WTC11 (cell line): ENCODE data around the gene CYP19A1. TPM values are rescaled to one million over a fixed set of nuclear protein-coding genes. Genes with fewer than 3 reads are reported as not detected.

ENCODE experiments used
- ATAC-seq: fragments of 200-7000 bp; cut with Tn5 transposase; 2 replicates; pipeline ENCODE4 v1.10.0; 2021; ENCODE audit warnings: mild to moderate bottlenecking, moderate library complexity
- CTCF ChIA-PET: fragments of 300-600 bp; sonication (Branson Sonifier 250); formaldehyde crosslinking; loops from one replicate; lab custom pipeline; 2021; ENCODE audit warnings: antibody characterized with exemption; lab: Charles Lee
- POLR2A ChIA-PET: fragments of 350-600 bp; sonication (Branson Sonifier 250); formaldehyde crosslinking; loops from one replicate; lab custom pipeline; 2021; ENCODE audit warnings: antibody characterized with exemption; lab: Charles Lee
- DNase-seq: peaks from one replicate; pipeline ENCODE4 v3.0.0; 2021; ENCODE audit warnings: low spot score
- H3K27ac Mint-ChIP-seq: 2 replicates; pipeline ENCODE4 v1.8.0; 2021; ENCODE audit warnings: mixed read lengths
- H3K27me3 Mint-ChIP-seq: 2 replicates; pipeline ENCODE4 v1.8.0; 2021; ENCODE audit warnings: low read depth, mild to moderate bottlenecking, moderate library complexity, mixed read lengths
- H3K36me3 Mint-ChIP-seq: 2 replicates; pipeline ENCODE4 v1.8.0; 2021; ENCODE audit warnings: mixed read lengths
- H3K4me1 Mint-ChIP-seq: 2 replicates; pipeline ENCODE4 v1.8.0; 2022; ENCODE audit warnings: mixed read lengths
- H3K4me3 Mint-ChIP-seq: 2 replicates; pipeline ENCODE4 v1.8.0; 2021; ENCODE audit warnings: mild to moderate bottlenecking, moderate library complexity, mixed read lengths
- H3K9me3 Mint-ChIP-seq: 2 replicates; pipeline ENCODE4 v1.8.0; 2021; ENCODE audit warnings: mixed read lengths
- ATF1 ChIP-seq: sonication (generic); formaldehyde crosslinking; IDR thresholded peaks from 2 replicates; pipeline ENCODE4 v1.8.1; 2023; ENCODE audit warnings: mild to moderate bottlenecking, moderate library complexity, missing genetic modification reagents
- CBFB ChIP-seq: sonication (generic); formaldehyde crosslinking; IDR thresholded peaks from 2 replicates; pipeline ENCODE4 v1.8.1; 2022; ENCODE audit warnings: mild to moderate bottlenecking, low read depth, missing genetic modification reagents
- FOXK1 ChIP-seq: sonication (generic); formaldehyde crosslinking; IDR thresholded peaks from 2 replicates; pipeline ENCODE4 v1.8.0; 2022; ENCODE audit warnings: mild to moderate bottlenecking, moderate library complexity, missing genetic modification reagents
- FOXP1 ChIP-seq: sonication (generic); formaldehyde crosslinking; IDR thresholded peaks from 2 replicates; pipeline ENCODE4 v1.8.0; 2022; ENCODE audit warnings: missing genetic modification reagents, mild to moderate bottlenecking, moderate library complexity, borderline replicate concordance
- NFYB ChIP-seq: sonication (generic); formaldehyde crosslinking; conservative IDR thresholded peaks from 2 replicates; pipeline ENCODE4 v1.8.0; 2022; ENCODE audit warnings: low read depth, missing genetic modification reagents
- NR2C2 ChIP-seq: sonication (generic); formaldehyde crosslinking; IDR thresholded peaks from 2 replicates; pipeline ENCODE4 v1.8.0; 2022; ENCODE audit warnings: mild to moderate bottlenecking, missing genetic modification reagents
- PRRX2 ChIP-seq: fragments of 250-450 bp; sonication (Bioruptor Pico); IDR thresholded peaks from 2 replicates; pipeline ENCODE4 v1.8.0; 2021; ENCODE audit warnings: mild to moderate bottlenecking
- RORB ChIP-seq: fragments of 250-450 bp; sonication (Bioruptor Pico); IDR thresholded peaks from 2 replicates; pipeline ENCODE4 v1.9.0; 2021; ENCODE audit warnings: mild to moderate bottlenecking
- SMAD4 ChIP-seq: sonication (generic); formaldehyde crosslinking; IDR thresholded peaks from 2 replicates; pipeline ENCODE4 v1.8.0; 2022; ENCODE audit warnings: mild to moderate bottlenecking, missing genetic modification reagents
- TEAD4 ChIP-seq: sonication (generic); formaldehyde crosslinking; IDR thresholded peaks from 2 replicates; pipeline ENCODE4 v1.8.0; 2022; ENCODE audit warnings: mild to moderate bottlenecking, missing genetic modification reagents
- ZBTB21 ChIP-seq: sonication (generic); formaldehyde crosslinking; IDR thresholded peaks from 2 replicates; pipeline ENCODE4 v1.8.1; 2023; ENCODE audit warnings: mild to moderate bottlenecking, missing genetic modification reagents, borderline replicate concordance
- ZNF138 ChIP-seq: sonication (generic); formaldehyde crosslinking; conservative IDR thresholded peaks from 2 replicates; pipeline ENCODE4 v1.8.1; 2022; ENCODE audit warnings: mild to moderate bottlenecking, moderate library complexity, missing genetic modification reagents
- ZNF232 ChIP-seq: sonication (generic); formaldehyde crosslinking; IDR thresholded peaks from 2 replicates; pipeline ENCODE4 v1.8.0; 2022; ENCODE audit warnings: mild to moderate bottlenecking, missing genetic modification reagents
- ZNF263 ChIP-seq: sonication (generic); formaldehyde crosslinking; IDR thresholded peaks from 2 replicates; pipeline ENCODE4 v1.8.1; 2022; ENCODE audit warnings: low read depth, mild to moderate bottlenecking, moderate library complexity, missing genetic modification reagents
- ZNF416 ChIP-seq: fragments of 250-450 bp; sonication (Bioruptor Pico); IDR thresholded peaks from 2 replicates; pipeline ENCODE4 v1.9.0; 2021; ENCODE audit warnings: mild to moderate bottlenecking, inconsistent platforms
- ZNF671 ChIP-seq: fragments of 250-450 bp; sonication (Bioruptor Pico); IDR thresholded peaks from 2 replicates; pipeline ENCODE4 v1.8.0; 2021; ENCODE audit warnings: mild to moderate bottlenecking
- total RNA-seq: library from RNA; stranded (reverse); gene quantifications from 3 replicates; pipeline ENCODE4 v1.2.3, GENCODE V29; 2021
- TF ChIP-seq, protein P1 (sequence below): fragments of 250-450 bp; sonication (Bioruptor Pico); IDR thresholded peaks from 2 replicates; pipeline ENCODE4 v1.9.0; 2021; ENCODE audit warnings: mild to moderate bottlenecking
- TF ChIP-seq, protein P2 (sequence below): sonication (generic); formaldehyde crosslinking; IDR thresholded peaks from 2 replicates; pipeline ENCODE4 v1.8.1; 2023; ENCODE audit warnings: mild to moderate bottlenecking, missing genetic modification reagents
- TF ChIP-seq, protein P3 (sequence below): sonication (generic); formaldehyde crosslinking; IDR thresholded peaks from 2 replicates; pipeline ENCODE4 v1.8.0; 2023; ENCODE audit warnings: missing genetic modification reagents
- TF ChIP-seq, protein P4 (sequence below): sonication (generic); formaldehyde crosslinking; IDR thresholded peaks from 2 replicates; pipeline ENCODE4 v1.8.1; 2023; ENCODE audit warnings: mild to moderate bottlenecking, moderate library complexity, missing genetic modification reagents
- TF ChIP-seq, protein P5 (sequence below): sonication (generic); formaldehyde crosslinking; IDR thresholded peaks from 2 replicates; pipeline ENCODE4 v1.8.1; 2022; ENCODE audit warnings: missing genetic modification reagents, borderline replicate concordance
- TF ChIP-seq, protein P6 (sequence below): fragments of 250-450 bp; sonication (Bioruptor Pico); conservative IDR thresholded peaks from 2 replicates; pipeline ENCODE4 v1.9.0; 2021; ENCODE audit warnings: mild to moderate bottlenecking
- TF ChIP-seq, protein P7 (sequence below): sonication (generic); formaldehyde crosslinking; IDR thresholded peaks from 2 replicates; pipeline ENCODE4 v1.8.0; 2022; ENCODE audit warnings: mild to moderate bottlenecking, missing genetic modification reagents

Gene CYP19A1
- total RNA-seq, 1 experiment from 2014 or later = not detected

DNA sequence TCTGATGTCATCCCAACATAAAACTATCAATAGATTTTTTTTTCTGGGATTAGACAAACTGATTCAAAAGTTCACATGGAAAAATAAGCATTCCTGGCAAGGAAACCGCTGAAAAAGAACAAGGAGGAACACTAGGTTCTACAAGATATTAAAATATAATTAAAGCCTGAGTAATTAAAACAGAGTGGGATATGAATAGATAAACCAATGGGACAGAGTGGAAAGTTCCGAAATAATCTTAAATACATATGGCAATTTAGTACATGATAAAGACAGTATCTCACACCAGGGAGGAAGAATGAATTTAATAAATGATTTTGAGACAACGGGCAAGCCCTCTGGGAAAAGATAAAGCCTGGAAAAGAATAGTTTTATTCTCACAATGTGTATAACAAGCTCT lies 7.7 kb upstream of the CYP19A1 start (continued):
- TF ChIP-seq, protein P1, sequence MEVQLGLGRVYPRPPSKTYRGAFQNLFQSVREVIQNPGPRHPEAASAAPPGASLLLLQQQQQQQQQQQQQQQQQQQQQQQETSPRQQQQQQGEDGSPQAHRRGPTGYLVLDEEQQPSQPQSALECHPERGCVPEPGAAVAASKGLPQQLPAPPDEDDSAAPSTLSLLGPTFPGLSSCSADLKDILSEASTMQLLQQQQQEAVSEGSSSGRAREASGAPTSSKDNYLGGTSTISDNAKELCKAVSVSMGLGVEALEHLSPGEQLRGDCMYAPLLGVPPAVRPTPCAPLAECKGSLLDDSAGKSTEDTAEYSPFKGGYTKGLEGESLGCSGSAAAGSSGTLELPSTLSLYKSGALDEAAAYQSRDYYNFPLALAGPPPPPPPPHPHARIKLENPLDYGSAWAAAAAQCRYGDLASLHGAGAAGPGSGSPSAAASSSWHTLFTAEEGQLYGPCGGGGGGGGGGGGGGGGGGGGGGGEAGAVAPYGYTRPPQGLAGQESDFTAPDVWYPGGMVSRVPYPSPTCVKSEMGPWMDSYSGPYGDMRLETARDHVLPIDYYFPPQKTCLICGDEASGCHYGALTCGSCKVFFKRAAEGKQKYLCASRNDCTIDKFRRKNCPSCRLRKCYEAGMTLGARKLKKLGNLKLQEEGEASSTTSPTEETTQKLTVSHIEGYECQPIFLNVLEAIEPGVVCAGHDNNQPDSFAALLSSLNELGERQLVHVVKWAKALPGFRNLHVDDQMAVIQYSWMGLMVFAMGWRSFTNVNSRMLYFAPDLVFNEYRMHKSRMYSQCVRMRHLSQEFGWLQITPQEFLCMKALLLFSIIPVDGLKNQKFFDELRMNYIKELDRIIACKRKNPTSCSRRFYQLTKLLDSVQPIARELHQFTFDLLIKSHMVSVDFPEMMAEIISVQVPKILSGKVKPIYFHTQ (CRISPR knock-in tag) = no peak
- TF ChIP-seq NFYB = no peak
- TF ChIP-seq TEAD4 (CRISPR knock-in tag) = no peak
- TF ChIP-seq, protein P2, sequence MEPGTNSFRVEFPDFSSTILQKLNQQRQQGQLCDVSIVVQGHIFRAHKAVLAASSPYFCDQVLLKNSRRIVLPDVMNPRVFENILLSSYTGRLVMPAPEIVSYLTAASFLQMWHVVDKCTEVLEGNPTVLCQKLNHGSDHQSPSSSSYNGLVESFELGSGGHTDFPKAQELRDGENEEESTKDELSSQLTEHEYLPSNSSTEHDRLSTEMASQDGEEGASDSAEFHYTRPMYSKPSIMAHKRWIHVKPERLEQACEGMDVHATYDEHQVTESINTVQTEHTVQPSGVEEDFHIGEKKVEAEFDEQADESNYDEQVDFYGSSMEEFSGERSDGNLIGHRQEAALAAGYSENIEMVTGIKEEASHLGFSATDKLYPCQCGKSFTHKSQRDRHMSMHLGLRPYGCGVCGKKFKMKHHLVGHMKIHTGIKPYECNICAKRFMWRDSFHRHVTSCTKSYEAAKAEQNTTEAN (CRISPR knock-in tag) = no peak
- TF ChIP-seq, protein P3, sequence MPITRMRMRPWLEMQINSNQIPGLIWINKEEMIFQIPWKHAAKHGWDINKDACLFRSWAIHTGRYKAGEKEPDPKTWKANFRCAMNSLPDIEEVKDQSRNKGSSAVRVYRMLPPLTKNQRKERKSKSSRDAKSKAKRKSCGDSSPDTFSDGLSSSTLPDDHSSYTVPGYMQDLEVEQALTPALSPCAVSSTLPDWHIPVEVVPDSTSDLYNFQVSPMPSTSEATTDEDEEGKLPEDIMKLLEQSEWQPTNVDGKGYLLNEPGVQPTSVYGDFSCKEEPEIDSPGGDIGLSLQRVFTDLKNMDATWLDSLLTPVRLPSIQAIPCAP (CRISPR knock-in tag) = no peak
- TF ChIP-seq FOXK1 (CRISPR knock-in tag) = no peak
- no peak for TF ChIP-seq CBFB
- TF ChIP-seq FOXP1 (CRISPR knock-in tag) = no peak
- TF ChIP-seq ZNF263 (CRISPR knock-in tag) = no peak
- no peak for TF ChIP-seq ZNF232 (CRISPR knock-in tag)
- TF ChIP-seq, protein P4, sequence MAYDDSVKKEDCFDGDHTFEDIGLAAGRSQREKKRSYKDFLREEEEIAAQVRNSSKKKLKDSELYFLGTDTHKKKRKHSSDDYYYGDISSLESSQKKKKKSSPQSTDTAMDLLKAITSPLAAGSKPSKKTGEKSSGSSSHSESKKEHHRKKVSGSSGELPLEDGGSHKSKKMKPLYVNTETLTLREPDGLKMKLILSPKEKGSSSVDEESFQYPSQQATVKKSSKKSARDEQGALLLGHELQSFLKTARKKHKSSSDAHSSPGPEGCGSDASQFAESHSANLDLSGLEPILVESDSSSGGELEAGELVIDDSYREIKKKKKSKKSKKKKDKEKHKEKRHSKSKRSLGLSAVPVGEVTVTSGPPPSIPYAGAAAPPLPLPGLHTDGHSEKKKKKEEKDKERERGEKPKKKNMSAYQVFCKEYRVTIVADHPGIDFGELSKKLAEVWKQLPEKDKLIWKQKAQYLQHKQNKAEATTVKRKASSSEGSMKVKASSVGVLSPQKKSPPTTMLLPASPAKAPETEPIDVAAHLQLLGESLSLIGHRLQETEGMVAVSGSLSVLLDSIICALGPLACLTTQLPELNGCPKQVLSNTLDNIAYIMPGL (CRISPR knock-in tag) = no peak
- TF ChIP-seq ZNF138 (CRISPR knock-in tag) = no peak

DNA sequence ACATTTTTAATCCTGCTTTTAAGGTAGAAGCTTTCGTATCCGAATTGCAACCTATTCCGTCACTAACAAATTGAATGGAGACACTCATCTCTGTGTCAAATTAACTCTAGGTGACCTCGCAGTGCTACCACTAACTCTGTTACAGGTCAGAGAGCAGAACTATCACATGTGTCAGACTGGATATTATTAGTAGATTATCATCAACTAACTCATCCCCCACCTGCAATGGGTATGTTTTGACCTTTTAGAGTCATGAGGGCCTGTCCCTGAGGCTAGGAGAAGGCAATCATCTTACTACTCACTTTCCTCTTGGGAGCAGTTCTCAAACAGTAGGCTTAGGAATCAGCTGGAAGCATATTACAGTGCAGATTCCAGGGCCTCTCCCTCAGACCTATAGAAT lies 5.1 kb upstream of the CYP19A1 start:
- Mint-ChIP-seq H3K36me3 (no peaks in the 10 kb centered on the region), H3K9me3 (no peaks in the 10 kb centered on the region), H3K4me1 (0 out of 2 replicates have a peak, but pooled peaks cover 4% of the 10 kb centered on the region), H3K4me3 (no peak overlapping the region), H3K27ac (no peak overlapping the region), H3K27me3 (peaks cover 58% of the 10 kb centered on the region)
- POLR2A ChIA-PET = no interaction called here
- CTCF ChIA-PET = interaction anchor here (1.7 kb wide), 1 partner anchor 113 kb away, joined by 5 read pairs; no protein-coding TSS in a partner anchor
- ATAC-seq (no peak), DNase-seq (no peak)
- TF ChIP-seq PRRX2 (no peak), SMAD4 (no peak), RORB (CRISPR knock-in tag) (no peak), ZNF416 (no peak), NR2C2 (CRISPR knock-in tag) (no peak), ZBTB21 (CRISPR knock-in tag) (no peak), ZNF671 (CRISPR knock-in tag) (no peak), ATF1 (CRISPR knock-in tag) (no peak)
- TF ChIP-seq, protein P5, sequence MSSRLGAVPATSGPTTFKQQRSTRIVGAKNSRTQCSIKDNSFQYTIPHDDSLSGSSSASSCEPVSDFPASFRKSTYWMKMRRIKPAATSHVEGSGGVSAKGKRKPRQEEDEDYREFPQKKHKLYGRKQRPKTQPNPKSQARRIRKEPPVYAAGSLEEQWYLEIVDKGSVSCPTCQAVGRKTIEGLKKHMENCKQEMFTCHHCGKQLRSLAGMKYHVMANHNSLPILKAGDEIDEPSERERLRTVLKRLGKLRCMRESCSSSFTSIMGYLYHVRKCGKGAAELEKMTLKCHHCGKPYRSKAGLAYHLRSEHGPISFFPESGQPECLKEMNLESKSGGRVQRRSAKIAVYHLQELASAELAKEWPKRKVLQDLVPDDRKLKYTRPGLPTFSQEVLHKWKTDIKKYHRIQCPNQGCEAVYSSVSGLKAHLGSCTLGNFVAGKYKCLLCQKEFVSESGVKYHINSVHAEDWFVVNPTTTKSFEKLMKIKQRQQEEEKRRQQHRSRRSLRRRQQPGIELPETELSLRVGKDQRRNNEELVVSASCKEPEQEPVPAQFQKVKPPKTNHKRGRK = no peak
- TF ChIP-seq, protein P6, sequence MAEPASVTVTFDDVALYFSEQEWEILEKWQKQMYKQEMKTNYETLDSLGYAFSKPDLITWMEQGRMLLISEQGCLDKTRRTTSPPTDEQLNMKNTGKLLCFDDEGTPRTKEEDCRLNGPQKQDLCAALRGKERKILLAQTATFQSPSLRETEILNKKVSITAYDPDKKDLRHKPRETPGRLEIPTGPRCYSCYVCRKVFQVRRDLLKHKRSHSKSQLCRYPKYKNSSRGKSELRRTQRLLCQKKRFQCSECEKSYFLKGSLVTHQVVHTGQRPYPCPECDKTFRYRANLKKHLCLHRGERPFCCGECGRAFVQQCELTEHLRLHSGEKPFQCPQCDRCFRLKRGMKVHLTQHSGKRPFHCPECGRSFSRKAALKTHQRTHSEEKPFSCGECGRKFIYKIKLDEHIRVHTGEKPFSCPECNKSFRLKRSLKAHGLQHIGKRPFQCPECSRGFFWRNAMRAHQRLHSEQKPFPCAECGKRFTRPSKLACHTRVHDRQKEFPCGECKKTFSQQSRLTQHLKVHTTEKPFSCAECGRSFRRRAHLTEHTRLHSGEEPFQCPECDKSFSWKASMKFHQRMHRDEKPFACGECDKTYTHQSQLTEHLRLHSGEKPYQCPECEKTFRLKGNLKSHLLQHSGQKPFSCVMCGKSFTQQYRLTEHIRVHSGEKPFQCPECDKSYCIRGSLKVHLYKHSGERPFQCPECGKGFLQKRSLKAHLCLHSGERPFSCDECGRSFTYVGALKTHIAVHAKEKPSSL (CRISPR knock-in tag) = no peak
- TF ChIP-seq, protein P7, sequence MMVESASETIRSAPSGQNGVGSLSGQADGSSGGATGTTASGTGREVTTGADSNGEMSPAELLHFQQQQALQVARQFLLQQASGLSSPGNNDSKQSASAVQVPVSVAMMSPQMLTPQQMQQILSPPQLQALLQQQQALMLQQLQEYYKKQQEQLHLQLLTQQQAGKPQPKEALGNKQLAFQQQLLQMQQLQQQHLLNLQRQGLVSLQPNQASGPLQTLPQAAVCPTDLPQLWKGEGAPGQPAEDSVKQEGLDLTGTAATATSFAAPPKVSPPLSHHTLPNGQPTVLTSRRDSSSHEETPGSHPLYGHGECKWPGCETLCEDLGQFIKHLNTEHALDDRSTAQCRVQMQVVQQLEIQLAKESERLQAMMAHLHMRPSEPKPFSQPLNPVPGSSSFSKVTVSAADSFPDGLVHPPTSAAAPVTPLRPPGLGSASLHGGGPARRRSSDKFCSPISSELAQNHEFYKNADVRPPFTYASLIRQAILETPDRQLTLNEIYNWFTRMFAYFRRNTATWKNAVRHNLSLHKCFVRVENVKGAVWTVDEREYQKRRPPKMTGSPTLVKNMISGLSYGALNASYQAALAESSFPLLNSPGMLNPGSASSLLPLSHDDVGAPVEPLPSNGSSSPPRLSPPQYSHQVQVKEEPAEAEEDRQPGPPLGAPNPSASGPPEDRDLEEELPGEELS (CRISPR knock-in tag) = no peak
- TF ChIP-seq, protein P4 (CRISPR knock-in tag) = no peak
